ENCODE data around the gene ZNF346. TPM values are rescaled to one million over a fixed set of nuclear protein-coding genes. Genes with fewer than 3 reads are reported as not detected.

ZNF346 gene
- total RNA-seq, 4 donors from 2014 or later: 13.9 to 29.0 (median 15.8) TPM

- H3K4me1 ChIP-seq: peaks cover 7% of the 10 kb centered on the region
Measured at GRCh38 chr5:177081859-177082258, 59.4 kb downstream of the ZNF346 start.

DNA sequence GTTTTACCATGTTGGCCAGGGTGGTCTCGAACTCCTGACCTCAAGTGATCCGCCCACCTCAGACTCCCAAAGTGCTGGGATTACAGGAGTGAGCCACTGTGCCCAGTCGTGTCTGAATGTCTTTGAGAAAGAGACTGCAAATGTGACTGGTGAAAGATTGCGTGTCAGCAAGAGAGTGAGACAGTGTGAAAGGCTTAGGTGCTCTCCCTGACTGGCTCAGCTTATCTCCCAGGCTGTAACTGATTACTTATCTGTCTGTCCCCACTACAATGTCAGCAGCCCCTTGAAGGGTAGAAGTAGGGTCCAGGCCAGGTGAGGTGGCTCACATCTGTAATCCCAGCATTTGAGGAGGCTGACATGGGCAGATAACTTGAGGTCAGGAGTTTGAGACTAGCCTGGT, 60.9 kb downstream of the ZNF346 start:
- H3K9me3 ChIP-seq: no peaks in the 10 kb centered on the region
- H3K27ac ChIP-seq: no peak overlapping the region
- DNase-seq (ENCODE audit: low spot score in 2 of 2): no peak
- TF ChIP-seq EP300 (IDR thresholded peaks at IDR 0.05): no peak
- TF ChIP-seq, protein P1, sequence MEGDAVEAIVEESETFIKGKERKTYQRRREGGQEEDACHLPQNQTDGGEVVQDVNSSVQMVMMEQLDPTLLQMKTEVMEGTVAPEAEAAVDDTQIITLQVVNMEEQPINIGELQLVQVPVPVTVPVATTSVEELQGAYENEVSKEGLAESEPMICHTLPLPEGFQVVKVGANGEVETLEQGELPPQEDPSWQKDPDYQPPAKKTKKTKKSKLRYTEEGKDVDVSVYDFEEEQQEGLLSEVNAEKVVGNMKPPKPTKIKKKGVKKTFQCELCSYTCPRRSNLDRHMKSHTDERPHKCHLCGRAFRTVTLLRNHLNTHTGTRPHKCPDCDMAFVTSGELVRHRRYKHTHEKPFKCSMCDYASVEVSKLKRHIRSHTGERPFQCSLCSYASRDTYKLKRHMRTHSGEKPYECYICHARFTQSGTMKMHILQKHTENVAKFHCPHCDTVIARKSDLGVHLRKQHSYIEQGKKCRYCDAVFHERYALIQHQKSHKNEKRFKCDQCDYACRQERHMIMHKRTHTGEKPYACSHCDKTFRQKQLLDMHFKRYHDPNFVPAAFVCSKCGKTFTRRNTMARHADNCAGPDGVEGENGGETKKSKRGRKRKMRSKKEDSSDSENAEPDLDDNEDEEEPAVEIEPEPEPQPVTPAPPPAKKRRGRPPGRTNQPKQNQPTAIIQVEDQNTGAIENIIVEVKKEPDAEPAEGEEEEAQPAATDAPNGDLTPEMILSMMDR (IDR thresholded peaks at IDR 0.05): no peak
- TF ChIP-seq POLR2AphosphoS5 (IDR thresholded peaks at IDR 0.05): no peak
- TF ChIP-seq POLR2A (IDR thresholded peaks at IDR 0.05): no peak
- no peaks in the 10 kb centered on the region for H3K36me3 ChIP-seq
- peaks cover 15% of the 10 kb centered on the region for H3K4me1 ChIP-seq
- H3K4me3 ChIP-seq: no peak overlapping the region
- peaks cover 10% of the 10 kb centered on the region for H3K27me3 ChIP-seq
- WGBS: 79% methylated on average over 4 of the region's 4 CpGs

More at GRCh38 chr5:177081859-177082258, 59.4 kb downstream of the ZNF346 start:
- TF ChIP-seq, protein P1 (IDR thresholded peaks at IDR 0.05): no peak
- no peak for TF ChIP-seq EP300 (IDR thresholded peaks at IDR 0.05)
- no peaks in the 10 kb centered on the region for H3K9me3 ChIP-seq
- peaks cover 6% of the 10 kb centered on the region for H3K27me3 ChIP-seq
- 84% methylated on average over 4 of the region's 10 CpGs for WGBS
- no peak for DNase-seq (ENCODE audit: low spot score in 2 of 2)
- no peaks in the 10 kb centered on the region for H3K36me3 ChIP-seq
- no peak overlapping the region for H3K27ac ChIP-seq
- H3K4me3 ChIP-seq: no peak overlapping the region

GRCh38 chr5:177084175-177084574, 61.7 kb downstream of the ZNF346 start:
- TF ChIP-seq POLR2AphosphoS5 (IDR thresholded peaks at IDR 0.05) (no peak), POLR2A (IDR thresholded peaks at IDR 0.05) (no peak), EP300 (IDR thresholded peaks at IDR 0.05) (no peak)
- TF ChIP-seq, protein P1 (IDR thresholded peaks at IDR 0.05): no peak

DNA sequence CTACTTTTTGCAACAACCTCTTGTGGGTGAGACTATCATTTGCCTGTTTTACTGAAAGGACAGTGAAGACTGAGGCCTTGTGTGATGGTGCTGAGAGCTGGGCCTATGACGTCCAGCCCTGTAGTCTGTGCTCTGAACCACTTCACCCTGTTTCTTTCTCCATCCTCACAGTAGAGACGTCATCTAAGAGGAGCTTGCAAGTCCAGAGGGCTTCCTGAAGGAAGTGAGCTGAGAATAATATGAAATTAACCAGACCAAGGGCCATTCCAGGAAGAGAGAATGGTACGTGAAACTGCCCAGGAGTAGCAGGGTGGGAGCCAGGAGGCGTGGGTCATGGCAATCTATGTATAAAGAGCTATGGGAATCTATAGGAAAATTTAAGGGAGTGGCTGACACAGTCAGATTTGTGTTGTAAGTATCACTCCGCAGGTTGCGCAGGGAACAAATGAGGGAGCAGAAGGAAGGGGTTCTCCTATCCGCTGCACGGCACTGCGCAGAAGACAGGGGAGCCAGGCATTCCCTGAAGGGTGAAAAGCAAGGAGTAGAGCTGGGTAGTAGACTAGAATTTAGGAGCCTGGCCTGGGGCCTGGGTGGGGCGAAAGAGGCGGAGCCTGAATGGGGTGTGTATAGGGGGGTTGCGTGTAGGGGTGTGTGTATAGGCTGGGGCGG, 63.6 kb downstream of the ZNF346 start:
- Histone ChIP-seq H3K36me3 (no peaks in the 10 kb centered on the region), H3K27me3 (peaks cover 10% of the 10 kb centered on the region), H3K27ac (no peak overlapping the region), H3K4me3 (peak overlapping the region; percentile 51), H3K4me1 (peaks cover 20% of the 10 kb centered on the region), H3K9me3 (no peaks in the 10 kb centered on the region)
- 30% methylated on average over 13 of the region's 13 CpGs for WGBS
- DNase-seq (ENCODE audit: low spot score in 2 of 2): peak in 1 of 2 donors; percentile 79
- TF ChIP-seq, protein P1 (IDR thresholded peaks at IDR 0.05): no peak
- TF ChIP-seq POLR2AphosphoS5 (IDR thresholded peaks at IDR 0.05) (no peak), POLR2A (IDR thresholded peaks at IDR 0.05) (no peak), EP300 (IDR thresholded peaks at IDR 0.05) (no peak)

More at GRCh38 chr5:177084175-177084574, 61.7 kb downstream of the ZNF346 start:
- no peak for DNase-seq (ENCODE audit: low spot score in 2 of 2)
- no peak overlapping the region for H3K4me3 ChIP-seq
- H3K27me3 ChIP-seq: peaks cover 10% of the 10 kb centered on the region
- H3K27ac ChIP-seq: no peak overlapping the region
- H3K36me3 ChIP-seq: no peaks in the 10 kb centered on the region
- WGBS: 39% methylated on average over 4 of the region's 4 CpGs
- peaks cover 15% of the 10 kb centered on the region for H3K4me1 ChIP-seq
- H3K9me3 ChIP-seq: no peaks in the 10 kb centered on the region

GRCh38 chr5:177086654-177087397, 64.3 kb downstream of the ZNF346 start, which contains the start of gene FGFR4:
TSS of gene FGFR4 (plus strand) at chr5:177086915. CDS start at chr5:177089603, 2,688 bp downstream.
- Histone ChIP-seq H3K4me1 (peaks cover 20% of the 10 kb centered on the region), H3K4me3 (peak within 1 kb of the TSS; percentile 51), H3K9me3 (no peaks in the 10 kb centered on the region), H3K36me3 (no peaks in the 10 kb centered on the region), H3K27ac (no peak within 1 kb of the TSS), H3K27me3 (peaks cover 10% of the 10 kb centered on the region)
- WGBS: 0% methylated on average over 8 of the region's 68 CpGs
- peak in 1 of 2 donors; percentile 83 for DNase-seq (ENCODE audit: low spot score in 2 of 2)
- TF ChIP-seq, protein P1 (IDR thresholded peaks at IDR 0.05): peak in 1 of 2 donors; percentile 72
- TF ChIP-seq POLR2A (IDR thresholded peaks at IDR 0.05) (no peak), EP300 (IDR thresholded peaks at IDR 0.05) (no peak), POLR2AphosphoS5 (IDR thresholded peaks at IDR 0.05) (no peak)

Data from suprapubic skin (tissue), 4 donors.